Stimulated activated naive CD8-positive, alpha-beta T cell treated with anti-CD3 and anti-CD28 coated beads, Interleukin-15, amount 100 ng/mL, for 72 hours (primary cell): ENCODE data around the gene ECI1.
"Not testable (repeated sequence)": the region's sequence is repeated elsewhere in the genome, so short reads cannot be mapped to it uniquely, and the experiment has no call there.

Experiments used
- ATAC-seq: fragments of 150-1000 bp; cut with Tn5 transposase; 2 replicates; pipeline ENCODE4 v1.10.0; 2021; ENCODE audit warnings: mild to moderate bottlenecking, moderate library complexity
- DNase-seq, 2 donors: peaks; one replicate each; pipeline ENCODE4 v3.0.0; 2021 to 2022
- H3K27ac Mint-ChIP-seq, 2 donors: one replicate each; pipeline ENCODE4 v1.8.0; 2022; ENCODE audit warnings: mild to moderate bottlenecking in 2 of 2, mixed read lengths in 2 of 2, moderate library complexity in 2 of 2
- H3K27me3 Mint-ChIP-seq: one replicate; pipeline ENCODE4 v1.8.0; 2022; ENCODE audit warnings: mixed read lengths
- H3K4me1 Mint-ChIP-seq: one replicate; pipeline ENCODE4 v1.8.0; 2022; ENCODE audit warnings: mild to moderate bottlenecking, mixed read lengths
- H3K4me3 Mint-ChIP-seq, 2 donors: one replicate each; pipeline ENCODE4 v1.8.0; 2022; ENCODE audit warnings: mild to moderate bottlenecking in 2 of 2, mixed read lengths in 2 of 2, moderate library complexity in 1 of 2
- H3K9me3 Mint-ChIP-seq, 2 donors: one replicate each; pipeline ENCODE4 v1.8.0; 2022; ENCODE audit warnings: mixed read lengths in 2 of 2

ECI1 gene

GRCh38 chr16:2244926-2245795, 6.2 kb downstream of the ECI1 start:
- ATAC-seq (no peak), DNase-seq (no peak)
- H3K27ac Mint-ChIP-seq: no peak overlapping the region
- no peaks in the 10 kb centered on the region for H3K4me1 Mint-ChIP-seq
- no peaks in the 10 kb centered on the region for H3K27me3 Mint-ChIP-seq
- no peaks in the 10 kb centered on the region for H3K9me3 Mint-ChIP-seq
- H3K4me3 Mint-ChIP-seq: no peak overlapping the region

GRCh38 chr16:2244301-2244700, 7.1 kb downstream of the ECI1 start:
- ATAC-seq: peak; percentile 22
- no peak for DNase-seq
- Mint-ChIP-seq H3K9me3 (no peaks in the 10 kb centered on the region), H3K4me3 (no peak overlapping the region), H3K27me3 (no peaks in the 10 kb centered on the region), H3K27ac (no peak overlapping the region), H3K4me1 (no peaks in the 10 kb centered on the region)

GRCh38 chr16:2243781-2244180, 7.6 kb downstream of the ECI1 start:
- ATAC-seq: peak; percentile 26
- no peaks in the 10 kb centered on the region for H3K4me1 Mint-ChIP-seq
- no peak for DNase-seq

GRCh38 chr16:2243031-2243528, 8.3 kb downstream of the ECI1 start:
- no peaks in the 10 kb centered on the region for H3K9me3 Mint-ChIP-seq
- DNase-seq (no peak), ATAC-seq (no peak)
- no peaks in the 10 kb centered on the region for H3K4me1 Mint-ChIP-seq
- peak overlapping the region in 1 of 2 donors; percentile 19 for H3K27ac Mint-ChIP-seq
- no peak overlapping the region for H3K4me3 Mint-ChIP-seq
- no peaks in the 10 kb centered on the region for H3K27me3 Mint-ChIP-seq

More at GRCh38 chr16:2243781-2244180, 7.6 kb downstream of the ECI1 start:
- H3K27ac Mint-ChIP-seq: no peak overlapping the region
- no peaks in the 10 kb centered on the region for H3K9me3 Mint-ChIP-seq
- no peaks in the 10 kb centered on the region for H3K27me3 Mint-ChIP-seq
- no peak overlapping the region for H3K4me3 Mint-ChIP-seq

- H3K27me3 Mint-ChIP-seq: peaks cover 2% of the 10 kb centered on the region
- DNase-seq (no peak), ATAC-seq (no peak)
- no peaks in the 10 kb centered on the region for H3K4me1 Mint-ChIP-seq
- no peak overlapping the region for H3K4me3 Mint-ChIP-seq
- no peak overlapping the region for H3K27ac Mint-ChIP-seq
- H3K9me3 Mint-ChIP-seq: no peaks in the 10 kb centered on the region
Measured at GRCh38 chr16:2242598-2242997, 8.8 kb downstream of the ECI1 start.

- not testable (repeated sequence) for H3K27ac Mint-ChIP-seq, DNase-seq, ATAC-seq, H3K9me3 Mint-ChIP-seq, H3K4me1 Mint-ChIP-seq, H3K4me3 Mint-ChIP-seq
- peaks cover 25% of the 10 kb centered on the region for H3K27me3 Mint-ChIP-seq
Measured at GRCh38 chr16:2240331-2240730, 11.1 kb downstream of the ECI1 start.

GRCh38 chr16:2238838-2239675, 12.3 kb downstream of the ECI1 start:
- peaks cover 28% of the 10 kb centered on the region for H3K27me3 Mint-ChIP-seq
- ATAC-seq (no peak), DNase-seq (no peak)
- peaks cover 5% of the 10 kb centered on the region for H3K4me1 Mint-ChIP-seq
- H3K4me3 Mint-ChIP-seq: no peak overlapping the region
- H3K27ac Mint-ChIP-seq: no peak overlapping the region
- H3K9me3 Mint-ChIP-seq: no peaks in the 10 kb centered on the region

- peaks cover 28% of the 10 kb centered on the region for H3K27me3 Mint-ChIP-seq
- ATAC-seq (peak; percentile 12), DNase-seq (no peak)
- no peak overlapping the region for H3K4me3 Mint-ChIP-seq
- no peak overlapping the region for H3K27ac Mint-ChIP-seq
- no peaks in the 10 kb centered on the region for H3K9me3 Mint-ChIP-seq
- H3K4me1 Mint-ChIP-seq: peaks cover 5% of the 10 kb centered on the region
Measured at GRCh38 chr16:2238150-2238837, 13.1 kb downstream of the ECI1 start.

GRCh38 chr16:2237493-2238149, 13.8 kb downstream of the ECI1 start:
- Mint-ChIP-seq H3K4me1 (peaks cover 5% of the 10 kb centered on the region), H3K4me3 (no peak overlapping the region), H3K27me3 (peaks cover 28% of the 10 kb centered on the region), H3K9me3 (no peaks in the 10 kb centered on the region), H3K27ac (no peak overlapping the region)
- ATAC-seq (no peak), DNase-seq (no peak)

GRCh38 chr16:2237102-2237482, 14.3 kb downstream of the ECI1 start:
- Mint-ChIP-seq H3K9me3 (no peaks in the 10 kb centered on the region), H3K27ac (no peak overlapping the region), H3K4me3 (no peak overlapping the region), H3K4me1 (peaks cover 5% of the 10 kb centered on the region), H3K27me3 (peaks cover 28% of the 10 kb centered on the region)
- peak; percentile 11 for ATAC-seq
- no peak for DNase-seq

- no peak within 1 kb of the TSS for H3K4me3 Mint-ChIP-seq
- ATAC-seq: peak; percentile 29
- DNase-seq: no peak
- H3K4me1 Mint-ChIP-seq: peaks cover 5% of the 10 kb centered on the region
- no peaks in the 10 kb centered on the region for H3K9me3 Mint-ChIP-seq
- peaks cover 28% of the 10 kb centered on the region for H3K27me3 Mint-ChIP-seq
- peak within 1 kb of the TSS in 1 of 2 donors; percentile 67 for H3K27ac Mint-ChIP-seq
Measured at GRCh38 chr16:2236337-2237101, 14.9 kb downstream of the ECI1 start, which contains the start of gene DNASE1L2. DNASE1L2 (plus strand) TSS chr16:2236444; CDS start chr16:2236817, 373 bp downstream.

- Mint-ChIP-seq H3K27me3 (peaks cover 28% of the 10 kb centered on the region), H3K4me3 (no peak overlapping the region), H3K4me1 (peaks cover 5% of the 10 kb centered on the region), H3K9me3 (no peaks in the 10 kb centered on the region), H3K27ac (peak overlapping the region in 1 of 2 donors; percentile 67)
- DNase-seq: no peak
- peak; percentile 2 for ATAC-seq
Measured at GRCh38 chr16:2235695-2236336, 15.6 kb downstream of the ECI1 start.

GRCh38 chr16:2235234-2235651, 16.1 kb downstream of the ECI1 start:
- H3K9me3 Mint-ChIP-seq: no peaks in the 10 kb centered on the region
- peaks cover 28% of the 10 kb centered on the region for H3K27me3 Mint-ChIP-seq
- DNase-seq (no peak), ATAC-seq (no peak)
- H3K27ac Mint-ChIP-seq: peak overlapping the region in 1 of 2 donors; percentile 48
- no peak overlapping the region for H3K4me3 Mint-ChIP-seq
- peaks cover 5% of the 10 kb centered on the region for H3K4me1 Mint-ChIP-seq

- H3K4me1 Mint-ChIP-seq: peaks cover 5% of the 10 kb centered on the region
- no peak for DNase-seq
- H3K9me3 Mint-ChIP-seq: no peaks in the 10 kb centered on the region
- peaks cover 28% of the 10 kb centered on the region for H3K27me3 Mint-ChIP-seq
- no peak overlapping the region for H3K27ac Mint-ChIP-seq
- ATAC-seq: no peak
- no peak overlapping the region for H3K4me3 Mint-ChIP-seq
Measured at GRCh38 chr16:2234813-2235170, 16.6 kb downstream of the ECI1 start.
